Fibroblast of upper back skin (primary cell): Measurements from ENCODE around the gene GATA3.

ENCODE experiments used
- DNase-seq: peaks from one replicate; pipeline ENCODE4 v3.0.0-alpha.2; 2013

The GATA3 gene

DNA sequence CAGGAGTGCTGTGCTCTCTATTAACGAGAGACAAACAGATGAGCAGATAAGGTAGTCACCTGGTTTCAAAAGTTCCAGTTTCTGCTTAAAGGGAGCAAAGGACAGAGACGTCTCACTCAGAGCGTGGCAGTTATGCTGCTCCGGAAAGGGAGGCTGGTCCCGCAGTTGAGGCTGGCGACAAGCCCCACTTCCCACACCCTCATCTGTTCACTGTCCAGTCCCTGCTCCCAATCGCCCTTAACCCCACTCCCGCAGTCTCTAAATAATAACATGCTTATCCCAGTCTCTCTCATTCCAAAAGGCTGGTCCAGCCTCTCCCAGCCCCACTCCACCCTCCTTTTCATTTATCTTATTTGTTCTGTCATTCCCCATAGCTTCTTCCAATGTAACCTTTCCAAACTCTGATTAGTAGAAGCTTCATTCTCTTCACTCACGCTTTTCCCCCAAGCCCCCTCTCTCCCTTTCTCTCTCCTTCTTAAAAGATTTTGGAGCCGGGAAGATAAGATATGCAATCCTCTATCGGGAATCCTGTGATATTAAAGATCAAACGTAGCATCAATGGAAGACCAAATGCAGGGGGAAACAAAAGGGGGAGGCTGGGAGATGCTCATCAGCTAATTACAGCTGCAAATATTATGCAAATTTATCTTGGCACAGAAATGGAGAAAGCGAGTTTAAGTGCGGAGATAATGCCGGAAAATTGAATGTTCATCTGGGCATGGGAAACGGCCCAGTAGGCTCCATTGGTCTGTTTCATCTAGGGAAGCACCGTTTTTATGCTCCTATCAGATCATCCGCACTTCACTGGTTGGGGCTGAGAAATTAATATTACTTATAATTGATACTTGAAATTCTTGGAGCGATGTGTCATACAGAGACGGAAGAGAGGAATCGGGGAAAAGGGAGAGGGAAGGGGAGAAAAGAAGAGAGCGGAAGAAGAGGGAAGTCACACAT is 16.3 kb upstream of the GATA3 start:
- DNase-seq = no peak

DNA sequence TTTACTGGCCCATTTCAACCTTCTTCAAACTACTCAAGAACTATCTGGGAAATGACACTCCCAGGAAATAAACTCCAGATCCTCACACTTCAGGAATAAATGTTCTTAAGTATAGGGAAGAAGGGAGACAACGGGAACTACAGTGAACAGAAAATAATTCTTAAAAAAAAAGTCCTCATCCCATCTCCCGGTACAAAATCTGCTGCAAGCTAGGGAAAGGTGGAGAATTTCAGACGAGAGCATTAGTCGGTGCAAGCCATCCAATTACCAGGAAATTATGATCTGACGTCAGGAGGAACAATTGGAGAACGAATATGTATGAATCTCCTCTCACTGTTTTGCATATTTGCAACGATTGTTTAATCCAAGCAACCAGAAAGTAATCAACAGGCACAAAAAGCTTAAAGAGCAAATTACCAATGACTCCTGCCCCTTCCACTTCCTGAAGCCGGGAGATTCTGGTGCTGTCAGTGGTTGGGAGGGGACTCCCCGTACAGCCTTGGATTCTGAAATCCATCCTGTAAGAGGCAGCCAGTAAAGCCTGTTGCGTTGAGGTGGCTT is 15.1 kb upstream of the GATA3 start:
- DNase-seq = no peak

DNA sequence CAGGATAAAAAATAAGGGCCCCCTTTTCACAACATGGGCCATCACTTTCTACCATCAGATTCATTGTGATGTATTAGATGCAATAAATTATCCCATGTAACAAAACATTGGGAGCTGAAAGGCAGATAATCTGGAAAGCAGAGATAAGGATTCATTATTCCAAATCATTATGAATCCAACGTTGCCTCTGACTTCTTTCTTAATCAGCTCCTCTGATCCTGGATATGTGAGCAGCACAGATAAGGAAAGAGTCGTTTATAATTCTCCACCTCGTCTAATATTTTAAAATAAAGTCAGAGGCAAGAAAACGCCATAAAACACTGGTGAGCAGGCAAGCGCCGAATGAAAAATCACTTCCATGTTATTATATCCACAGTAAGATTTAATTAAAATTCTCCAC is 13.8 kb upstream of the GATA3 start:
- DNase-seq = no peak

DNA sequence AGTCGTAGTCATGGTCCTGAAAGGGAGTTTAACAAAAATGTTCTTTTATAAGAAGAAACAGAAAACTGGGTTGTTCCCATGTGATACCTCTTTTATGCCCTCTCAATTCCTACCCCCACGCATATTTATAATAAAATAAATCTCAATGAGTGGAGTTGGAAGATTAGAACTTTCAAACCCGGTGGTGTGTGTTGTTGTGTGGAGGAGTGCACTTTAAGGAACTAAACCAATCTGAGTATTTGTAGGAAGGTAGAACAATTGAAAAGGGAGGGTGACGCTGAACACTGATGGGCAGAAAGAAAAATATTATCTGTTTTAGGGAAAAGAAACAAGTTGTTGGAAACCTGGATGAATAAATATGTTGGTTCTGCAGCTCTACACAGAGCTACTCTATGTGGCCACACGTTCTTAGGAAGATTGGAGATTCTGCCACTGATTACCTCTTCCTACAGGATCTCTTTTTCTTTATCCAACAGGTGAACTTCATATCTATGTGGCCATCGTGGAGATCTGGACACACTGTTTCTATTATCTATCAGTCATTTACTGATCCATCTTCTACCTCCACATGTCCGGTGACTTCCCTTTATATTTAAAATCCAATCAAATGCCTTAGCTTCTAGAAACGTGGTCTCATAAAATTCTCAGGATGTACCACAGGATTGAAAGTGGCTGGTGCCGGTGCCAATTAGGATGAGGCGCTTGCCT is 13.1 kb upstream of the GATA3 start:
- DNase-seq = no peak

DNA sequence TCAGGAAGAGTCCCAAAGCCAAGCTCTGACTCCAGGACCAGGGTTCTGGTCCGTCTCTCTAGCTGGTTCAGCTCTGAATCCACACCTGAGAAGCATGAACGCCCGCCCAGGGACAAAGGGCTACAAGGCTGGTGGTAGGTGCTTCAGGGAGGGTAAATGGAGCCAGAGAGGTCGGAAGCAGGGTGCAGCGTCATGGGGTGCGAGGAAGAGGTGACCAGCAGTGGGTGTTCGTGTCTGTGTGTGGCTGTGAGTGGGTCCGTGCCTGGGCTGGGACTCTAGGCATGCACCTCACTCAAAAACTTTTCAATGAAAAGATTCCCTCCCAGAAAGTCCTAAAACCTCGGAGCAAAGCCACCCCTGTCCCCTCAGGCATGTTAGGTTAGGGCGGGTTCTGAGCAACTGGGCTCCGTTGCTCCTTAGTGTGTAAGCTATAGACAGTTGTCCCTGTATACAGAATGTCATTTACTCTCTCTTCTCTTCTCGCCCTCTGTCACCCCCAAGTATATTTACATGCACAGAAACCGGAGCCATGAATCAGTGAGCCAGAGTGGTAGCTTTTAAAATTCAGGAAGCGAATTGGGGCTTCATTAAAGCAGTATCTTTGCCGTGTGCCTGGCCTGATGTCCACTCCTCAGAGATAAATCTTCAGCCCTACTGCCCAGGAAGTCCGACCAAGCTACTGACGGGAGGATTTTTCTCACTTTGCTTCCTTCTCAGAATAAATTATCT is 12.3 kb upstream of the GATA3 start:
- DNase-seq = no peak

DNA sequence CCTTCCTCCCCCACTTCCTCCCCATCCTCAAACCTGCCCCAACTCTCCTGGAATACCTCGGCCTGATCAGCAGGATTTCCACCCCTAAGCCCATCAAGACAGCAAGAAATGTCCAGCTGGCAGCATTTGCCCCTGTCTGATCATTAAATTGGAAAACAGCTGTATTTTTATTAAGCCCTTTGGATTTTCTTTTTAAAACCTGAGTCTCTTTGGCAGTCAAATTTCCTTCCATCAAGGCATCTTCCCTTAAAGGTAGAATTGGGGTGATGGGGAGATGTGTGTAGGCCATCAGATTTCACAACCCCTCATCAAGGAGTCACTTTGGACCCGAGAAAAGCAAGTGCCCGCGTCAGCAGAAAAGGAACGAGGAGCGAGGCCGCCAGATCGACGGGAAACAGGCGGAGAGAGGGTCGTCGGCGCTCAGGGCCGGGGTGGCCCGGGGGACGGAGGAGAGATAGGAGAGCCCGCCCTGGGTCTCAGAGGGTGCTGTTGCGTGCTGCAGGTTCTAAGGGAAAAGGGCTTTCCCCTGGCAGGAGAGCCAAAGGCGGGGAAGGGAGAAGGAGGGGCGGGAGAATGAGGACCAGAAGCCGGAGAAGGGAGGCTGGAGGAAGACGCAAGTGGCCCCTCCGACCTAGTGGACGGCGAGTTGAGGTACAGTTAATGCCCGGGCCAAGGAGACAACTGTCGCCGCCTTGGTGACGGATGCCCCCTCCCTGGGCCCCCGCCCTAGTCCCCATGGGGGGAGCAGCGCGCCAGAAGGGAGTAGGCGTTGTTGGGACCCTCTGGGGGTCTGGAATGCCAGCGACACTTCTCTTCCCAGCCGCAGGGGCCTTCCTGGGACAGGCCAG is 11.5 kb upstream of the GATA3 start:
- no peak for DNase-seq

DNA sequence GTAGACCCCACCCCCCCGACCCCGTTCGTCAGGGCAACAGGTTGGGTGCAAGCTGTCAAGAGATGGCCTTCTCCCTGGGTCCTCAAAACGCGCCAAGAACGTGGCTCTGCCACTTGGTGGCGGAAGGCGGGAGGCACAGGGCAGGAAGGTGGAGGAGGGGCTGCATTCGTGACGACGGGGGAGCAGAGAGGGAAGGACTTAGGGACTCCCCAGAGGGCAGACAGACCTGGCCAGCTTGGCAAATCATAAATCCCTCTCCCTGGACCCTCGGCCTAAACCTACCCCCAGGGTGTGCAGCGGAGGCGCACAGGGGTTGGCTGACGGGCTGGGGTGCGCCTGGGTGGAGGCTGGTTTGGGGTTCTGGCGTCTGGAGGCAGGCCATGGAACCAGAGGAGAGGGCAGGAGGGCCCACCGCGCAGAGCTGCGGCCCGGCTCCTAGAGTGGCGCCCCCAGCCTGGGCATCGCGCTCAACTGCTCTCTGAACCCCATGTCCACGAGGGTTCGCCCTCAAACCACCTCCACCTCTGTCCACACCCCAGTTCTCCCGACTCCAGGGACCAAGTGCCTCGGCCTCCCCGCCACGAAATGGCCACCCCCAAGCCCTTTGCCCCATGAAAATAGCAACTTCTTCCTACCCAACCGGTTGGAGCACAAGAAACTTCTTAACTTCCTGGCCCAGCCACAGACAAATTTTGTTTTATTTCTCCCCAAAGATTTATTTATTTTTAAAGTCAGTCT is 10.8 kb upstream of the GATA3 start:
- DNase-seq = no peak

DNA sequence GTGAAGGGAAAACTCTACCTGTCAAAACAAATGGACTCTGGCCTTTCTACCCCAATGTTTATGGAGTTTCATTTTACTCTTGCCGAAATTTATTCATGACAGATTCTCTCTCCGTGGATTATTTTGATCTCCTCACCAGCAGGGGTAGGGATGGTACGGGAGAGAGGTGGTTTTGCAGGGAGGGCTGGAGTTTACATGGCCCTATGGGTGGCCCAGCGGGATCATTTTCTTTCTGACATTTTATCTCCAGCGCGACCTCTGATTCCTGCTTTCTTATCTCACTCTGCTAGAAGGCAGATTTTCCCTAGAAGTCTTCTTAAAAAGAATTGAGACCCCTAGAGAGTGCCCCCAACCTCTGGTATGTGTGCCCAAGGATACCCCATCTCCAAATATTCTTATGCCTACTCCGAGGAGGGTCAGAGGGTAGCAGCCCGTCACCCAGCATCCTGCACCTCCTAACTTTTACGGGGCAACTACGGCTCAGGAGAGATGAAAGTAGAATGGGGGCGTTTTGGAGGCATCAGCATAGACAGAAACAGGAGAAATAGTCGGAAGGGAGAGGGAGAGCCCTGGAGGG is 10.1 kb upstream of the GATA3 start:
- no peak for DNase-seq

DNA sequence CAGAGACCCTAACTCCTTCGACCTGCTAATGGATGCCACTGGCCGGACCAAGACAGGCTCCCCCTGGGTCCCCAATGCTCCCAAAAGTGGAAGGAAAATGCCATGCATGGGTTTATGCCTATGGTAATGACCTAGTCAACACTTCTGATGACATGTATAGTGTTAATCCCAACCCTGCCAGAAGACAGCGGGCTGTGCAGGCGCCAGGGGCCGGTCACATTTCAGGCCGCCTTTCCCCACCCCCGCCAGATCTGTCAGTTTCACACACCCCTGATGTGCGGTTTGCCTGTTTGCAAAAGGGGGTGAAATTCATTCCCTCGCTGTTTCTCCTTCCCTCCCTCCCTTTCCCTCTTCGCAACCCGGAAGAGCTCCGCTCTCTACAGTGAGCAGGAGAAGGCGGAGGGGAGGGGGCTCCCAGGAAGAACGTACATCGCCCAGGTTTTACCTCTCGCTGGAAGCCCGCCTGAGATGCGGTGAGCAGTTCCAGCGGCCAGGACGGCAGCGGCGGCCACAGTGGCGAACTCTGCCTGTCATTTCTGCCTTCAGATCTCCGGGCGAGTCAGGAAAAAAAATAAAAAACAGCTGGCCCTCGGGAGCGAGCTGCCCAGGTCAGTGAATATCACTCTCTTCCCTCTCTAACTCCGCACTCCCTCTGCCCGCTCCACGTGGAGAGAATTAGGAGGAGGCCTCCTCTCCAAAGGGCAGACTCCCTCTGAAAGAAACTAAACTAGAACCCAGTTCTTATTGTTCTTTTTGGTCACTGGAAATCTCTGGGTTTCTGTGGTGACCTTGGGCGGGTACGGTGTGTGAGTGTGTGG is 9.4 kb upstream of the GATA3 start:
- no peak for DNase-seq

DNA sequence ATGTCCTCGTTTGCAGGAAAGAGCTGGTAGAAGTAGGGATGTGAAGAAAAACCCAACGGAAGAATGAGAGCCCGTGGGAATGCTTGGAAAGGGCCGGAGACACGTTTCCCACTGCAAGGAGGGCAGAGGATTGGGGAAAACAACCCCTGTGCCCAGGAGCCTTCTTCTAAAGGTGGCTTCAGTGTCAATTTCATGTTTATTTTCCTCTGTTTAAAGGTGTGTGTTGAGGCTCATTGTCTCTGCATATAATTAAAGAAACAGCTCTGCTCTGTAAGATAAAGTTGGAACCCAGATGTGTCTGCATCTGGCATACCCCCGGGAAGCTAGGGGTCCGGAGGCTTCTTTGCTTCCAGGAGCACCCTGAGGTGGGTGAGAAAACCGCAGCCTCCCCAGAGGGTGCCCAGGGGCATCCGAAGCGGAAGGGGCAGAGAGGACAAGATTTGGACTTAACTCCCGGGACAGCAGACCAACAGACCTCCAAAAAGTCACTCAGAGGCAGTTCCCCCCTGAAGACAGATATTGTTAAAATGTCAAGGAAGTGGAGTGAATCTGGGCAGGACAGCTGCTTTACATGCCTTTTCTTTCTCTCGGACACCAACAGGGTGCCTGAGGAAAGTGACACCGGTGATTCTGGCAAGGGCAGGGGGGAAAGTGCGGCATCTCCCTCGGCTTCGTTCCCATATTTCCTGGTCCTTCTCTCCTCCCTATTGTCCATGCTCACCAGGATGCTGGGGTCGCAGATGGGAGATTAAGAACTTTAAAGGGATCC is 8.6 kb upstream of the GATA3 start:
- DNase-seq = no peak

DNA sequence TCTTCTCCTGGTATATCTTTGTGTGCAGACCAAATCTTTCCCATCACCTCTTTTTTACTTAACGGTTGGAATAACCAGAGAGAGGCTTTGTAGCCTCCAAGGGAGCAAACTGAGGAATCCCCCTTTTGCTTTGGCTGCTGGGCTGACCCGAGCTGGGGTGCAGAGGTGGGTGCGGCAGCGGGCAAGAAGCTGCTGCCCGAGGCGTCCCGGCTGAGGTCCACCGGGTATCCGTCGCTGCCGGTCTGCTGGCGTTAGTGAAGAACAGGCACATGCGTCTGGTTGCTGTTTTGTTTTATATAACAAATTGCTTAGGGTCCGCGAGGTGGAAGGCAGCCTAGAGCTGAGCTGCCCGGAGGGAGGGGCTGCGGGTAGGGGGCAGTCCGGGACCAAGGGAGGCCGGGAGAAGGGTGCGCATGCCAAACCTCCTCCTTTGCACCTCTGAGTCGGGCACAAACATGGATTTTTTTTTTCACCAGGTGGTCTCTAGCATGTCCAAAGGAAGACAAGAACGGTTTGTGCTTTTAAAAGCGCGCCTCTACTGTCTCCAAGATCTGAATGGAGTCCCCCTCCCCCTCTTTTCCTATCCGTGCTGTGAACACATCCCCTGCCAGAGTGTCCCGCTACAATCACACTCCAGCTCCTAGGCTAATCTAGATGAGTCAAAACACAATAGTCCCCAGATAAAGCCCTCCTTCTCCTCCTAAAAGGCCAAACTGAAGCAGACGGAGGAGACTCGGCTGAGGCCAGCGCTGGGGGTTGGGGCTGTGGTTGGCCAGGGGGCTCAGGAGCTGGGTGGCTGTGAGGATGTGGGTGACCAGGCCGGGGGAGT is 6.8 kb upstream of the GATA3 start:
- no peak for DNase-seq

DNA sequence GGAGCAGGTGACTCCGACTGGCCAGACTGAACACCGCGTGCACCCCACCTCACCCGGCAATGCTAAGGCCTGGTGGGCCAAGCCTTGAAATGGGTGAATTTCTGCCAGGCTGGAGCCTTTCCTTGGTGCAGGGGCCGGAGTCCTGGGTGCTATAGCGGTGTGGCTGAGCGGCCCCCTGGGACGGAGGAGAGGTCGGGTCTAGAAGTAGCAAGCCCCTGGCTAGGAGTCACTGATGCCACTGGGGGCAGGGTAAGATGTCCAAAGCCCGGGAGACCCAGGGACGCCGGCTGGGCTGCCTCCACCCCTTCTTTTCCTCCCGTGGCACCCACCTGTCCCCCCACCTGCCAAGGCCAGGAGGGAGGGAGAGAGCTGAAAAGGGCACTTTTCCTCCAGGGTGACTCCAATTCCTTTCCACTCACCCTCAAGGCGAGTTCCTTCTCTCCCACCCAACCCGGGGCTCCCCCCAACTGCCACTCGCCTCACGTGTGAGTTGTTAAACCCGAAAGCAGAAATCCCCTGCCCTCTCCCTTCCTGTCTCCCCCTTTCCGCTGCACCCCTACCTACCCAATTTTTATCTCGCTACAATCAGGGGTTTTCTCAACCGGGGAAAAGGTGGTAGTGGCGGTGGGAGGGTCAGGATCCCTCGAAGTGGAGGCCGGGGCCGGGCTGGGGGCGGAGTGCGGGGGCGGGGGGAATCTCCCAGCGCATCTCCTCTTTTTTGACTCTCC is 6.0 kb upstream of the GATA3 start:
- DNase-seq = no peak

DNA sequence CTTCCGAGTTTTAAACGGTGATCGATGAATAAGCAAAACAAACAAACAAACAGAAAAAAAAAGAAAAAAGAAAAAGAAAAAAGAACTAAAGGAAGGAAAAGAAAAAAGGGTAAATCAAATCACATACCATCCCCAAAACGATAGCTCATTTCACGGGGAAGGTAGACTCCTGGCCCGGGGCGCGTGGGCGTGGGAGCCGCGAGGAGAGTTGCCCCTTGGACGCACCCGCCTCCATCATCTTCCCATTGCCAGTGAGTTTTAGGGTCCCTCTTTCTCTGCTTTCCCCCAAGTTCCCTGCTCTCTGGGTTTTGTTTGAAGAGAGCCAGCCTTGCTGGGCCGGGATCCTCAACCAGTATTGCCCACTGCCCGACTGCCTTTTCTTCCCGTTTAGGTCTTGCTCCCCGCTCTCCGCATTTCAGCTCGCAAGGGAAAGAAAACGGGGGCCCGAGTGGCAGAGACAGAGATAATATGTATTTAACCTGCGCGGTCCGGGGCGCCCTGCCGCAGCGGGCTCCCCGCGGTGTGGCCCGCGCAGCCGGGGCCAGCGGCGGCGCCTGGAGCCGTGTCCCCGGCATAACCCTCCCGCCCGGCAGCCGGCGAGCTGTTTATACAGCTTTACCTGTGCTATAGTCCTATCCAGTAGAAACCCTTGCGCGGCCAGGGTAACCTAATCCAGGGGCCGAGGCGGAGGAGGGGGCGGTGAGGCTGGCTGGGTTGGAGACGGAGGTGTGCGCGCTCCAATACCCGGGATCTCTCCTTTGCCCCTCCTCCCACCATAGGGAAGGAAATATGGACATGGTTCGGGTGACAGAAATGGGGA is 5.2 kb upstream of the GATA3 start:
- no peak for DNase-seq

DNA sequence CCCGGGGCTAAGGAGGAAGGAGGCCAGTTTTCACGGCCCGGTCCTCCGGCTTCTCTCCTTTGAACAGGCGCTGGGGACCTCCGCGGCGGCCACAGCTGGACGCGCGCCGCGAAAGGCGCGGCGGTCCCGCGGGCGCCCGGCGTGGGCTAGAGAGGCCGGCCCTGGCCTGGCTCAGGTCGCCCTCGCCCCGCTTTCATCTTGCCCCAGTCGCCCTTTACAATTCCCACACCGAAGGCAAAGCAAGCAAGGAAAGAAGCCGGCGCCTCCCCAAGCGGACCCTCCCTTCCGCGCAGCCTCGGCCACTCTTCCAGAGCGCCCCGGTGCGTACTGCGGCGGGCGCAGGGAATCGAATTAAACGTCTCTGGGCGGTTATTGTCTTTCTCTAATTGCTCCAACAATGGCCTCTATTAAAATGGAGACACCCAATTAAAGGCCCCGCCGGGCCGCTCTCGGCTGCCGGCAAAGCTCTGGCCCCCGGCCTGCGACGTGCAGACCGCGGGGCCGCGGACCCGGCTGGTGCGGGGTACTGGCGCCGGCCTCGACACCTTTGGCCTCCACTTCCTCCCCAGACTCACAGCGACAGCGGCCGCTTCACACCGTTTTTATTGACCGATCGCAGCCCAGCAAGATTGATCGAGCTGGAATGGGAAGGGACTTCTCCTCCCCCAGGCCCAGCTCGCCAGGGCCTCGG is 4.5 kb upstream of the GATA3 start:
- no peak for DNase-seq

DNA sequence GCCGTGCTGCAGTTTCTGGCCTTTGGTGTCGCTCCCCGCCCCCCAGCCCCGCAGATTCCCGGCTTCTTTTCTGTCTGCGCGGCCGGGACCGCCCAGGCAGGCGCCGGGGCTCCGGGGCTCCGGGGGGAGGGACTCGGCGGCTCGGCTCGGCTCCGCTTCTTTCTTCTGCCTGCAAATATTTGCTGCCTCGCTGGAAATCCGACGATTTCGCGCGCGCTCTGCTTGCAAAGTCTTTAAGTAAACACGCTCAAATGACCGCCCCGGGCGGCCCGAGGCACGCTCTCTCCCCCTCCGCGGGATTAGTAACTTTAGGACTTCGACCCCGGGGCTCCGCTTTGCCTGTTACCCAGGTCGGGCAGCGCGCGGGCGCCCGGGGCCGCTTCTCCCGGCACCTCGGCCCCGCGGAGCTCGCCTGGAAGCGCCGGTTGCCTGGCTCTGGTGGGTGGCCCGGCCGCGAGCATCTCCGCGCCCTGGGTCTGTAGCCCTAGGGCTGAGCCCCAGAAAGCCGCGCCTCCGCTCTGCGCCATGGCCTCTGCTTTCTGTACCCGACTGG is 3.9 kb upstream of the GATA3 start:
- DNase-seq = no peak
